PC-9 (cell line): ENCODE measurements around the gene DCP2. TPM values are rescaled to one million over a fixed set of nuclear protein-coding genes. Genes with fewer than 3 reads are reported as not detected.

Experiments used
- BruUV-seq: library from RNA; stranded (reverse); fragments of 400-500 nt; replicated peaks from 2 replicates; lab custom pipeline; 2021; lab: Mats Ljungman, UMichigan
- CTCF ChIA-PET: fragments of 300-600 bp; sonication (Branson Sonifier 250); formaldehyde crosslinking; loops from one replicate; lab custom pipeline; 2022; ENCODE audit warnings: antibody characterized with exemption; lab: Charles Lee
- POLR2A ChIA-PET: fragments of 300-600 bp; sonication (Branson Sonifier 250); formaldehyde crosslinking; loops from one replicate; lab custom pipeline; 2022; ENCODE audit warnings: antibody characterized with exemption; ENCODE audit not compliant: unreplicated experiment; lab: Charles Lee
- DNase-seq, 2 experiments: peaks; one replicate each; pipeline versions ENCODE4 v3.0.0 to v3.0.0-alpha.2; 2015 to 2022; ENCODE audit warnings: mixed read lengths in 1 of 2
- H2AFZ ChIP-seq: fragments of 200-600 bp; sonication (generic); 2 replicates; pipeline ENCODE4 v1.8.1; 2017; ENCODE audit warnings: antibody characterized with exemption
- H3F3A ChIP-seq: fragments of 200-600 bp; sonication (generic); 2 replicates; pipeline ENCODE4 v1.8.1; 2017; ENCODE audit warnings: antibody characterized with exemption, mild to moderate bottlenecking, low read depth; ENCODE audit not compliant: insufficient read depth
- H3K27ac ChIP-seq: fragments of 200-600 bp; sonication (generic); 2 replicates; pipeline ENCODE4 v1.6.1; 2016; ENCODE audit warnings: mixed run types
- H3K27me3 ChIP-seq: fragments of 200-600 bp; sonication (generic); 2 replicates; pipeline ENCODE4 v1.6.1; 2016; ENCODE audit warnings: low read depth, mixed run types; ENCODE audit not compliant: insufficient read depth
- H3K36me3 ChIP-seq: fragments of 200-600 bp; sonication (generic); 2 replicates; pipeline ENCODE4 v1.6.1; 2016; ENCODE audit warnings: low read depth, mixed run types
- H3K4me1 ChIP-seq: fragments of 200-600 bp; sonication (generic); replicated peaks from 2 replicates; pipeline ENCODE4 v1.6.1; 2016; ENCODE audit warnings: mixed run types; ENCODE audit not compliant: insufficient read depth
- H3K4me2 ChIP-seq: fragments of 200-600 bp; sonication (generic); 2 replicates; pipeline ENCODE4 v1.6.1; 2017; ENCODE audit warnings: mixed run types
- H3K4me3 ChIP-seq: fragments of 200-600 bp; sonication (generic); 2 replicates; pipeline ENCODE4 v1.6.1; 2016; ENCODE audit warnings: mixed run types
- H3K79me2 ChIP-seq: fragments of 200-600 bp; sonication (generic); 2 replicates; pipeline ENCODE4 v1.6.1; 2017; ENCODE audit warnings: low read depth, mixed run types
- H3K9me2 ChIP-seq: fragments of 200-600 bp; sonication (generic); 2 replicates; pipeline ENCODE4 v1.8.1; 2017; ENCODE audit warnings: mild to moderate bottlenecking; ENCODE audit not compliant: insufficient read depth
- H3K9me3 ChIP-seq: fragments of 200-600 bp; sonication (generic); 2 replicates; pipeline ENCODE4 v1.8.1; 2016; ENCODE audit warnings: low read depth; ENCODE audit not compliant: insufficient read depth
- H4K20me1 ChIP-seq: fragments of 200-600 bp; sonication (generic); 2 replicates; pipeline ENCODE4 v1.8.1; 2017; ENCODE audit not compliant: insufficient read depth
- EZH2 ChIP-seq: fragments of 200-600 bp; sonication (generic); IDR thresholded peaks from 2 replicates; pipeline ENCODE4 v1.8.0; 2017; ENCODE audit warnings: antibody characterized with exemption, low read depth
- intact Hi-C: fragments of 100-400 bp; cut with micrococcal nuclease; formaldehyde crosslinking; loops from one replicate; pipeline ENCODE4 v1.10.0; 2022; ENCODE audit not compliant: unreplicated experiment
- total RNA-seq: library from RNA; stranded (reverse); gene quantifications from 2 replicates; pipeline ENCODE4 v1.2.3, GENCODE V29; 2021
- TF ChIP-seq, protein P1 (sequence below): fragments of 200-600 bp; sonication (generic); conservative IDR thresholded peaks from 2 replicates; pipeline ENCODE4 v1.6.1; 2017; ENCODE audit warnings: mixed run types, antibody characterized with exemption, mild to moderate bottlenecking, moderate library complexity

Gene DCP2
- total RNA-seq, 1 experiment from 2014 or later: 45.6 TPM

GRCh38 chr5:113031557-113031956 is 55.0 kb downstream of the DCP2 start:
- H3K27me3 ChIP-seq: no peaks in the 10 kb centered on the region
- no peaks in the 10 kb centered on the region for H4K20me1 ChIP-seq
- H3K4me3 ChIP-seq: no peak overlapping the region
- intact Hi-C loops: no loop called here
- no peak overlapping the region for H2AFZ ChIP-seq
- no peaks in the 10 kb centered on the region for H3K9me2 ChIP-seq
- no peak overlapping the region for H3K4me2 ChIP-seq
- BruUV-seq: no TSS peak
- no peaks in the 10 kb centered on the region for H3F3A ChIP-seq
- CTCF ChIA-PET: no interaction called here
- DNase-seq: no peak
- H3K27ac ChIP-seq: no peak overlapping the region
- H3K36me3 ChIP-seq: no peaks in the 10 kb centered on the region
- no peaks in the 10 kb centered on the region for H3K4me1 ChIP-seq
- TF ChIP-seq, protein P1, sequence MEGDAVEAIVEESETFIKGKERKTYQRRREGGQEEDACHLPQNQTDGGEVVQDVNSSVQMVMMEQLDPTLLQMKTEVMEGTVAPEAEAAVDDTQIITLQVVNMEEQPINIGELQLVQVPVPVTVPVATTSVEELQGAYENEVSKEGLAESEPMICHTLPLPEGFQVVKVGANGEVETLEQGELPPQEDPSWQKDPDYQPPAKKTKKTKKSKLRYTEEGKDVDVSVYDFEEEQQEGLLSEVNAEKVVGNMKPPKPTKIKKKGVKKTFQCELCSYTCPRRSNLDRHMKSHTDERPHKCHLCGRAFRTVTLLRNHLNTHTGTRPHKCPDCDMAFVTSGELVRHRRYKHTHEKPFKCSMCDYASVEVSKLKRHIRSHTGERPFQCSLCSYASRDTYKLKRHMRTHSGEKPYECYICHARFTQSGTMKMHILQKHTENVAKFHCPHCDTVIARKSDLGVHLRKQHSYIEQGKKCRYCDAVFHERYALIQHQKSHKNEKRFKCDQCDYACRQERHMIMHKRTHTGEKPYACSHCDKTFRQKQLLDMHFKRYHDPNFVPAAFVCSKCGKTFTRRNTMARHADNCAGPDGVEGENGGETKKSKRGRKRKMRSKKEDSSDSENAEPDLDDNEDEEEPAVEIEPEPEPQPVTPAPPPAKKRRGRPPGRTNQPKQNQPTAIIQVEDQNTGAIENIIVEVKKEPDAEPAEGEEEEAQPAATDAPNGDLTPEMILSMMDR: no peak
- TF ChIP-seq EZH2: no peak
- H3K79me2 ChIP-seq: no peaks in the 10 kb centered on the region
- H3K9me3 ChIP-seq: no peaks in the 10 kb centered on the region
- POLR2A ChIA-PET: no interaction called here

GRCh38 chr5:113034182-113034773 is 57.7 kb downstream of the DCP2 start:
- no peaks in the 10 kb centered on the region for H3F3A ChIP-seq
- no peaks in the 10 kb centered on the region for H3K36me3 ChIP-seq
- no peak overlapping the region for H2AFZ ChIP-seq
- DNase-seq: no peak
- H3K27ac ChIP-seq: no peak overlapping the region
- intact Hi-C loops: no loop called here
- no peaks in the 10 kb centered on the region for H3K27me3 ChIP-seq
- H3K9me3 ChIP-seq: no peaks in the 10 kb centered on the region
- H3K4me1 ChIP-seq: no peaks in the 10 kb centered on the region
- H3K4me2 ChIP-seq: no peak overlapping the region
- no peaks in the 10 kb centered on the region for H3K79me2 ChIP-seq
- CTCF ChIA-PET: interaction anchor here (0.5 kb wide), 1 partner anchor 297 kb away, joined by 3 read pairs; no protein-coding TSS in a partner anchor
- H3K9me2 ChIP-seq: no peaks in the 10 kb centered on the region
- no TSS peak for BruUV-seq
- H3K4me3 ChIP-seq: no peak overlapping the region
- TF ChIP-seq, protein P1: no peak
- no peak for TF ChIP-seq EZH2
- H4K20me1 ChIP-seq: no peaks in the 10 kb centered on the region
- POLR2A ChIA-PET: no interaction called here

DNA sequence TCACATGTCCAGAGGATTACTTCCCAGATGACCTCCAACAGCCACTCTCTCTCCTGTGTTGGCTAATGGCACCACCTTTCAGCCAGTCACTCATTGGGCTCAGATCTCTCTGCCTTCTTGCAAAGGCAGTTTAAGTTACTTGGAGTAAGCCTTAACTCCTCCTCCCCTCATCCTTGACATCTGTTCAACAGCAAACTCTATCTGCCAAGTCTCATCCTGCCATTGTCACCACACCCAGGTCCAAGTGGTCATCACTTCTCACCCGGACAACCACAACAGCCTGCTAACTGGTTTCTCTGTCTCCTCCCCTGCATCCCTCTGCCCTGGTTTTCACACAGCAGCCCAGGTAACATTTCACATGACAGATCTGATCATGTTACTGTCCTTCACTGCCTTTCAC is 58.5 kb downstream of the DCP2 start:
- H3K36me3 ChIP-seq: no peaks in the 10 kb centered on the region
- H3F3A ChIP-seq: no peaks in the 10 kb centered on the region
- H4K20me1 ChIP-seq: no peaks in the 10 kb centered on the region
- H2AFZ ChIP-seq: no peak overlapping the region
- no peaks in the 10 kb centered on the region for H3K9me3 ChIP-seq
- BruUV-seq: no TSS peak
- ChIA-PET POLR2A (no interaction called here), CTCF (no interaction called here)
- no peaks in the 10 kb centered on the region for H3K9me2 ChIP-seq
- no peak overlapping the region for H3K4me2 ChIP-seq
- DNase-seq: no peak
- intact Hi-C loops: no loop called here
- no peaks in the 10 kb centered on the region for H3K27me3 ChIP-seq
- H3K27ac ChIP-seq: no peak overlapping the region
- no peaks in the 10 kb centered on the region for H3K79me2 ChIP-seq
- no peak for TF ChIP-seq EZH2
- TF ChIP-seq, protein P1: no peak
- H3K4me1 ChIP-seq: no peaks in the 10 kb centered on the region
- H3K4me3 ChIP-seq: no peak overlapping the region
